Peyer's patch (tissue), 4 donors: Measurements from ENCODE around the gene CRCP.

ENCODE experiments used
- POLR2A ChIP-seq, 2 donors: fragments of 450-650 bp; IDR thresholded peaks; one replicate each; pipeline ENCODE4 v1.5.1; 2017; ENCODE audit warnings: antibody characterized with exemption in 2 of 2, mild to moderate bottlenecking in 2 of 2, moderate library complexity in 2 of 2
- TF ChIP-seq, protein P1 (sequence below), 6 experiments: fragments of 450-650 bp in 4 of 6; fragments of 200-600 bp in 2 of 6; sonication (generic) in 1 of 6; IDR thresholded peaks; one replicate each; pipeline ENCODE4 v1.5.1; 2017 to 2019; ENCODE audit warnings: antibody characterized with exemption in 6 of 6, mild to moderate bottlenecking in 3 of 6, moderate library complexity in 1 of 6

DNA sequence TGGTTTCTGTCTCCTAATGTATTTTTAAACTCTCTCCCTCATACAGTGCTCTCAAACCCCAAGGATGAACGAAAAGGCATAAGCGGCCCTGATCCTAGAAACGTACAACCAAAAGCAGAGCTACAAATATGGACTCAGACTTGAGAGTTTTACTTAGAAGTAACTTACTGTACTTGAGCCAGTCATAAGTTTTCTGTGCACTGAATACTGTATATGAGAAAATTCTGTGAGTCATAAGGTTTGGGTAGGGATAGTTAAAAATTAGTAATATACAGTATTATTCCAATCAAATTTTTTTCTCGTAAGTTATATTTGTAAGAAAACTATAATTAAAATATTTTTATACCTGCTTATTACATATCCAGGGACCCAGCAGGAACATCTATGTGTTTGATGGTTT is 44.9 kb upstream of the CRCP start:
- TF ChIP-seq, protein P1, sequence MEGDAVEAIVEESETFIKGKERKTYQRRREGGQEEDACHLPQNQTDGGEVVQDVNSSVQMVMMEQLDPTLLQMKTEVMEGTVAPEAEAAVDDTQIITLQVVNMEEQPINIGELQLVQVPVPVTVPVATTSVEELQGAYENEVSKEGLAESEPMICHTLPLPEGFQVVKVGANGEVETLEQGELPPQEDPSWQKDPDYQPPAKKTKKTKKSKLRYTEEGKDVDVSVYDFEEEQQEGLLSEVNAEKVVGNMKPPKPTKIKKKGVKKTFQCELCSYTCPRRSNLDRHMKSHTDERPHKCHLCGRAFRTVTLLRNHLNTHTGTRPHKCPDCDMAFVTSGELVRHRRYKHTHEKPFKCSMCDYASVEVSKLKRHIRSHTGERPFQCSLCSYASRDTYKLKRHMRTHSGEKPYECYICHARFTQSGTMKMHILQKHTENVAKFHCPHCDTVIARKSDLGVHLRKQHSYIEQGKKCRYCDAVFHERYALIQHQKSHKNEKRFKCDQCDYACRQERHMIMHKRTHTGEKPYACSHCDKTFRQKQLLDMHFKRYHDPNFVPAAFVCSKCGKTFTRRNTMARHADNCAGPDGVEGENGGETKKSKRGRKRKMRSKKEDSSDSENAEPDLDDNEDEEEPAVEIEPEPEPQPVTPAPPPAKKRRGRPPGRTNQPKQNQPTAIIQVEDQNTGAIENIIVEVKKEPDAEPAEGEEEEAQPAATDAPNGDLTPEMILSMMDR (IDR thresholded peaks at IDR 0.05): no peak
- TF ChIP-seq POLR2A (IDR thresholded peaks at IDR 0.05): no peak
